Esophagus squamous epithelium (tissue), 4 donors: ENCODE results near the gene HSPB9.

Source experiments
- CTCF ChIP-seq, 6 experiments: fragments of 450-650 bp in 4 of 6; fragments of 200-600 bp in 2 of 6; sonication (generic) in 2 of 6; IDR thresholded peaks; one replicate each; pipeline ENCODE4 v1.5.1; 2016 to 2019; ENCODE audit warnings: antibody characterized with exemption in 6 of 6, mild to moderate bottlenecking in 4 of 6, moderate library complexity in 4 of 6
- POLR2A ChIP-seq, 4 donors: fragments of 450-650 bp; IDR thresholded peaks; one replicate each; pipeline ENCODE4 v1.6.1; 2017; ENCODE audit warnings: antibody characterized with exemption in 4 of 4, mild to moderate bottlenecking in 4 of 4, moderate library complexity in 3 of 4

GRCh38 chr17:42155614-42156045 is 33.0 kb downstream of the HSPB9 start:
- no peak for TF ChIP-seq CTCF (IDR thresholded peaks at IDR 0.05)
- no peak for TF ChIP-seq POLR2A (IDR thresholded peaks at IDR 0.05)
